ENCODE results near the gene DKK1. TPM values are rescaled to one million over a fixed set of nuclear protein-coding genes. Genes with fewer than 3 reads are reported as not detected.

Gene DKK1
- total and polyA plus RNA-seq, 12 donors = 0.26 to 5.1 (median 0.62) TPM; not detected in 5

GRCh38 chr10:52316500-52316899 is 2.4 kb downstream of the DKK1 start:
- H3K27ac ChIP-seq = no peak overlapping the region
- intact Hi-C loops (cut with DNase I) = loop anchor here in 1 of 10 donors (5.0 kb wide), 1 partner anchor 161 kb away; no protein-coding TSS in a partner anchor
- ATAC-seq = no peak

GRCh38 chr10:52318136-52318701 is 4.1 kb downstream of the DKK1 start:
- DNase-seq = no peak
- ATAC-seq = no peak
- Histone ChIP-seq H3K27ac (no peak overlapping the region), H3K9me3 (no peaks in the 10 kb centered on the region), H3K27me3 (peaks cover 0 to 25% (median 12%) of the 10 kb centered on the region in 7 donors), H3K4me3 (no peak overlapping the region), H3K36me3 (no peaks in the 10 kb centered on the region), H3K4me1 (peaks cover 0 to 16% (median 14%) of the 10 kb centered on the region in 9 donors)
- WGBS, 2 donors = 66 to 70% methylated on average over 5 of the region's 5 CpGs
- intact Hi-C loops (cut with DNase I) = loop anchor here in 1 of 10 donors (5.0 kb wide), 1 partner anchor 159 kb away; no protein-coding TSS in a partner anchor
- no peak for TF ChIP-seq CTCF (IDR thresholded peaks at IDR 0.05)

More at GRCh38 chr10:52316500-52316899, 2.4 kb downstream of the DKK1 start:
- TF ChIP-seq CTCF (IDR thresholded peaks at IDR 0.05) = no peak
- WGBS, 2 donors = 91 to 92% methylated on average over 4 of the region's 4 CpGs
- no peak overlapping the region for H3K4me3 ChIP-seq
- peaks cover 0 to 20% (median 17%) of the 10 kb centered on the region in 9 donors for H3K4me1 ChIP-seq
- H3K36me3 ChIP-seq = no peaks in the 10 kb centered on the region
- H3K9me3 ChIP-seq = no peaks in the 10 kb centered on the region
- peaks cover 0 to 42% (median 17%) of the 10 kb centered on the region in 7 donors for H3K27me3 ChIP-seq
- DNase-seq = no peak

GRCh38 chr10:52318822-52319464 is 4.9 kb downstream of the DKK1 start:
- Histone ChIP-seq H3K36me3 (no peaks in the 10 kb centered on the region), H3K4me3 (no peak overlapping the region), H3K27ac (no peak overlapping the region), H3K27me3 (peaks cover 0 to 18% (median 6%) of the 10 kb centered on the region in 7 donors), H3K4me1 (peaks cover 0 to 9% (median 7%) of the 10 kb centered on the region in 9 donors), H3K9me3 (no peaks in the 10 kb centered on the region)
- no peak for DNase-seq
- intact Hi-C loops (cut with DNase I) = loop anchor here in 1 of 10 donors (5.0 kb wide), 1 partner anchor 158 kb away; no protein-coding TSS in a partner anchor
- 76 to 78% methylated on average over 7 of the region's 7 CpGs for WGBS, 2 donors
- no peak for TF ChIP-seq CTCF (IDR thresholded peaks at IDR 0.05)
- ATAC-seq = no peak

GRCh38 chr10:52319926-52320325 is 5.8 kb downstream of the DKK1 start:
- H3K9me3 ChIP-seq = no peaks in the 10 kb centered on the region
- intact Hi-C loops (cut with DNase I) = loop anchor here in 1 of 10 donors (5.0 kb wide), 1 partner anchor 157 kb away; no protein-coding TSS in a partner anchor
- no peaks in the 10 kb centered on the region for H3K36me3 ChIP-seq
- WGBS, 2 donors = 92 to 98% methylated on average over 2 of the region's 2 CpGs
- no peak overlapping the region for H3K4me3 ChIP-seq
- no peaks in the 10 kb centered on the region for H3K4me1 ChIP-seq
- DNase-seq (no peak), ATAC-seq (no peak)
- H3K27ac ChIP-seq = no peak overlapping the region
- no peak for TF ChIP-seq CTCF (IDR thresholded peaks at IDR 0.05)
- peaks cover 0 to 8% (median 0%) of the 10 kb centered on the region in 7 donors for H3K27me3 ChIP-seq
